Naive thymus-derived CD4-positive, alpha-beta T cell (primary cell): Measurements from ENCODE around the gene MEX3D. TPM values are rescaled to one million over a fixed set of nuclear protein-coding genes. Genes with fewer than 3 reads are reported as not detected.
A peak's percentile ranks its signal among the peaks of the same experiment; 100 is the strongest.
"Not testable (repeated sequence)": the region's sequence is repeated elsewhere in the genome, so short reads cannot be mapped to it uniquely, and the experiment has no call there.

Source experiments
- ATAC-seq: fragments of 150-1000 bp; cut with Tn5 transposase; 2 replicates; pipeline ENCODE4 v1.10.0; 2021; ENCODE audit warnings: mild to moderate bottlenecking, moderate library complexity
- CTCF ChIA-PET: fragments of 350-600 bp; sonication (Branson Sonifier 250); formaldehyde crosslinking; loops from one replicate; lab custom pipeline; 2021; ENCODE audit warnings: antibody characterized with exemption; lab: Charles Lee
- POLR2A ChIA-PET: fragments of 350-600 bp; sonication (Branson Sonifier 250); formaldehyde crosslinking; loops from one replicate; lab custom pipeline; 2021; ENCODE audit warnings: antibody characterized with exemption, inconsistent platforms; lab: Charles Lee
- DNase-seq, 9 donors: peaks; one replicate each; pipeline versions ENCODE4 v3.0.0 to v3.0.0-alpha.2; 2020 to 2022; ENCODE audit warnings: mixed read lengths in 1 of 9
- H3K27ac ChIP-seq: one replicate; pipeline ENCODE4 v1.7.0; 2013; ENCODE audit warnings: mild to moderate bottlenecking, low read depth, low read length, moderate library complexity
- H3K27me3 ChIP-seq, 2 donors: one replicate each; pipeline ENCODE4 v1.7.0; 2013; ENCODE audit warnings: low read length in 2 of 2, mild to moderate bottlenecking in 2 of 2, moderate library complexity in 2 of 2; ENCODE audit not compliant: control insufficient read depth in 2 of 2, insufficient read depth in 2 of 2
- H3K36me3 ChIP-seq, 3 experiments: 1 replicate in 2 of 3; 2 replicates in 1 of 3; pipeline ENCODE4 v1.7.0; 2013; ENCODE audit warnings: low read length in 3 of 3, mild to moderate bottlenecking in 3 of 3, moderate library complexity in 1 of 3; ENCODE audit not compliant: insufficient read depth in 3 of 3, control insufficient read depth in 2 of 3
- H3K4me1 ChIP-seq, 2 donors: one replicate each; pipeline ENCODE4 v1.7.0; 2013; ENCODE audit warnings: low read length in 2 of 2, mild to moderate bottlenecking in 2 of 2, moderate library complexity in 1 of 2; ENCODE audit not compliant: control insufficient read depth in 2 of 2, insufficient read depth in 2 of 2
- H3K4me3 ChIP-seq: 2 replicates; pipeline ENCODE4 v1.7.0; 2013; ENCODE audit warnings: mild to moderate bottlenecking, low read length
- H3K9me3 ChIP-seq, 3 experiments: 1 replicate in 2 of 3; 2 replicates in 1 of 3; pipeline ENCODE4 v1.7.0; 2013; ENCODE audit warnings: low read length in 3 of 3; ENCODE audit not compliant: control insufficient read depth in 2 of 3
- H3K27ac Mint-ChIP-seq, 9 donors: one replicate each; pipeline ENCODE4 v1.8.0; 2020 to 2022; ENCODE audit warnings: mixed read lengths in 9 of 9, mild to moderate bottlenecking in 8 of 9, moderate library complexity in 5 of 9, inconsistent platforms in 2 of 9
- H3K27me3 Mint-ChIP-seq, 5 donors: one replicate each; pipeline ENCODE4 v1.8.0; 2021 to 2022; ENCODE audit warnings: mixed read lengths in 5 of 5, mild to moderate bottlenecking in 1 of 5
- H3K36me3 Mint-ChIP-seq, 5 donors: one replicate each; pipeline ENCODE4 v1.8.0; 2020 to 2022; ENCODE audit warnings: mixed read lengths in 5 of 5, mild to moderate bottlenecking in 3 of 5, inconsistent platforms in 1 of 5
- H3K4me1 Mint-ChIP-seq, 7 donors: one replicate each; pipeline ENCODE4 v1.8.0; 2020 to 2022; ENCODE audit warnings: mixed read lengths in 7 of 7, mild to moderate bottlenecking in 3 of 7, inconsistent platforms in 1 of 7
- H3K4me3 Mint-ChIP-seq, 10 donors: one replicate each; pipeline ENCODE4 v1.8.0; 2020 to 2022; ENCODE audit warnings: mild to moderate bottlenecking in 10 of 10, mixed read lengths in 10 of 10, moderate library complexity in 6 of 10, inconsistent platforms in 2 of 10
- H3K9me3 Mint-ChIP-seq, 11 donors: one replicate each; pipeline ENCODE4 v1.8.0; 2020 to 2022; ENCODE audit warnings: mixed read lengths in 11 of 11, mild to moderate bottlenecking in 4 of 11, inconsistent platforms in 1 of 11, moderate library complexity in 1 of 11
- intact Hi-C, 2 donors: fragments of 100-400 bp; cut with micrococcal nuclease; formaldehyde crosslinking; loops; one replicate each; pipeline ENCODE4 v1.15.1; 2023
- polyA plus RNA-seq, 2 donors: library from polyadenylated mRNA; unstranded; fragments of 300-500 nt; fragmentation: Illumina TruSeq; gene quantifications; one replicate each; pipeline ENCODE4 v1.2.3, GENCODE V29; 2021
- total RNA-seq, 6 experiments: library from RNA in 5 of 6; stranded (reverse) in 5 of 6; gene quantifications; 1 replicate in 5 of 6; 2 replicates in 1 of 6; pipeline ENCODE4 v1.2.3 and lab custom pipeline; 2021 to 2026

MEX3D gene
- total and polyA plus RNA-seq, 7 experiments from 2014 or later: 2.1 to 8.3 (median 2.3) TPM; not detected in 2

GRCh38 chr19:1520203-1520780, 47.8 kb downstream of the MEX3D start:
- intact Hi-C loops: no loop called here
- H3K4me3 ChIP-seq: no peak overlapping the region
- ChIA-PET POLR2A (no interaction called here), CTCF (no interaction called here)
- no peaks in the 10 kb centered on the region for H3K36me3 ChIP-seq
- H3K4me1 ChIP-seq: no peaks in the 10 kb centered on the region
- ATAC-seq: no peak
- Mint-ChIP-seq H3K4me1 (peaks cover 0 to 9% (median 8%) of the 10 kb centered on the region in 7 donors), H3K9me3 (peaks cover 0 to 4% (median 0%) of the 10 kb centered on the region in 11 donors), H3K36me3 (peaks cover 0 to 4% (median 0%) of the 10 kb centered on the region in 5 donors), H3K27ac (no peak overlapping the region), H3K4me3 (no peak overlapping the region), H3K27me3 (peaks cover 10 to 21% (median 17%) of the 10 kb centered on the region in 5 donors)
- no peaks in the 10 kb centered on the region for H3K9me3 ChIP-seq
- no peaks in the 10 kb centered on the region for H3K27me3 ChIP-seq
- no peak overlapping the region for H3K27ac ChIP-seq
- DNase-seq: no peak

GRCh38 chr19:1519802-1520201, 48.3 kb downstream of the MEX3D start:
- H3K4me1 Mint-ChIP-seq, CTCF ChIA-PET: not testable (repeated sequence)

GRCh38 chr19:1518471-1518870, 49.7 kb downstream of the MEX3D start:
- intact Hi-C loops: loop anchor here in 1 of 2 donors (10.0 kb wide), 1 partner anchor 74 kb away; no protein-coding TSS in a partner anchor
- no peaks in the 10 kb centered on the region for H3K27me3 ChIP-seq

More at GRCh38 chr19:1519802-1520201, 48.3 kb downstream of the MEX3D start:
- H3K36me3 Mint-ChIP-seq, H3K4me3 Mint-ChIP-seq, DNase-seq, H3K9me3 Mint-ChIP-seq, H3K9me3 ChIP-seq, ATAC-seq, H3K27ac Mint-ChIP-seq, H3K4me3 ChIP-seq, POLR2A ChIA-PET, H3K4me1 ChIP-seq, H3K27me3 ChIP-seq, H3K36me3 ChIP-seq, H3K27ac ChIP-seq: not testable (repeated sequence)
- intact Hi-C loops: loop anchor here in 1 of 2 donors (10.0 kb wide), 1 partner anchor 75 kb away; no protein-coding TSS in a partner anchor
- H3K27me3 Mint-ChIP-seq: peaks cover 6 to 18% (median 13%) of the 10 kb centered on the region in 5 donors

GRCh38 chr19:1516395-1516753, 51.8 kb downstream of the MEX3D start:
- CTCF ChIA-PET: interaction anchor here (1.1 kb wide), 1 partner anchor 72 kb away, joined by 3 read pairs; no protein-coding TSS in a partner anchor
- no peak overlapping the region for H3K4me3 Mint-ChIP-seq
- peaks cover 0 to 13% of the 10 kb centered on the region in 2 donors for H3K4me1 ChIP-seq

More at GRCh38 chr19:1518471-1518870, 49.7 kb downstream of the MEX3D start:
- Mint-ChIP-seq H3K27ac (no peak overlapping the region), H3K27me3 (peaks cover 0 to 13% (median 6%) of the 10 kb centered on the region in 5 donors), H3K9me3 (peaks cover 0 to 4% (median 0%) of the 10 kb centered on the region in 11 donors), H3K4me3 (no peak overlapping the region), H3K36me3 (no peaks in the 10 kb centered on the region), H3K4me1 (peaks cover 0 to 2% (median 0%) of the 10 kb centered on the region in 7 donors)
- no peak overlapping the region for H3K27ac ChIP-seq
- no peak for DNase-seq
- no peak overlapping the region for H3K4me3 ChIP-seq
- POLR2A ChIA-PET: no interaction called here
- H3K4me1 ChIP-seq: no peaks in the 10 kb centered on the region
- ATAC-seq: no peak
- CTCF ChIA-PET: no interaction called here
- H3K9me3 ChIP-seq: no peaks in the 10 kb centered on the region
- H3K36me3 ChIP-seq: no peaks in the 10 kb centered on the region

GRCh38 chr19:1514986-1515721, 53.0 kb downstream of the MEX3D start:
- DNase-seq (no peak), ATAC-seq (no peak)
- intact Hi-C loops: loop anchor here (1.0 to 10.0 kb wide), 3 partner anchors 12 to 236 kb away; no protein-coding TSS in a partner anchor
- H3K4me3 Mint-ChIP-seq: no peak overlapping the region
- H3K4me1 Mint-ChIP-seq: peaks cover 0 to 19% (median 12%) of the 10 kb centered on the region in 7 donors
- peaks cover 0 to 14% (median 0%) of the 10 kb centered on the region in 5 donors for H3K27me3 Mint-ChIP-seq
- Histone ChIP-seq H3K36me3 (no peaks in the 10 kb centered on the region), H3K27ac (no peak overlapping the region), H3K27me3 (no peaks in the 10 kb centered on the region), H3K4me1 (peaks cover 0 to 13% of the 10 kb centered on the region in 2 donors), H3K9me3 (no peaks in the 10 kb centered on the region), H3K4me3 (no peak overlapping the region)
- ChIA-PET POLR2A (no interaction called here), CTCF (no interaction called here)
- H3K36me3 Mint-ChIP-seq: no peaks in the 10 kb centered on the region
- H3K9me3 Mint-ChIP-seq: peaks cover 0 to 4% (median 0%) of the 10 kb centered on the region in 11 donors
- H3K27ac Mint-ChIP-seq: no peak overlapping the region

More at GRCh38 chr19:1516395-1516753, 51.8 kb downstream of the MEX3D start:
- H3K36me3 Mint-ChIP-seq: no peaks in the 10 kb centered on the region
- POLR2A ChIA-PET: no interaction called here
- intact Hi-C loops: loop anchor here in 1 of 2 donors (10.0 kb wide), 1 partner anchor 72 kb away; no protein-coding TSS in a partner anchor
- H3K36me3 ChIP-seq: no peaks in the 10 kb centered on the region
- H3K9me3 ChIP-seq: no peaks in the 10 kb centered on the region
- no peak for ATAC-seq
- H3K27me3 ChIP-seq: no peaks in the 10 kb centered on the region
- peaks cover 0 to 6% (median 0%) of the 10 kb centered on the region in 5 donors for H3K27me3 Mint-ChIP-seq
- no peak for DNase-seq
- no peak overlapping the region for H3K27ac ChIP-seq
- no peak overlapping the region for H3K27ac Mint-ChIP-seq
- no peak overlapping the region for H3K4me3 ChIP-seq
- H3K9me3 Mint-ChIP-seq: peaks cover 0 to 4% (median 0%) of the 10 kb centered on the region in 11 donors
- peaks cover 0 to 10% (median 6%) of the 10 kb centered on the region in 7 donors for H3K4me1 Mint-ChIP-seq

- intact Hi-C loops: loop anchor here (1.0 to 10.0 kb wide), 3 partner anchors 11 to 235 kb away; no protein-coding TSS in a partner anchor
- CTCF ChIA-PET: no interaction called here
- H3K4me3 Mint-ChIP-seq: peak overlapping the region in 4 of 10 donors; percentile 17 to 62 (median 31)
Measured at GRCh38 chr19:1514295-1514661, 53.8 kb downstream of the MEX3D start.

More at GRCh38 chr19:1514295-1514661, 53.8 kb downstream of the MEX3D start:
- H3K9me3 Mint-ChIP-seq: peaks cover 0 to 4% (median 0%) of the 10 kb centered on the region in 11 donors
- H3K27ac Mint-ChIP-seq: no peak overlapping the region
- ATAC-seq (no peak), DNase-seq (no peak)
- H3K27me3 ChIP-seq: no peaks in the 10 kb centered on the region
- H3K4me1 Mint-ChIP-seq: peaks cover 0 to 26% (median 13%) of the 10 kb centered on the region in 7 donors
- H3K27ac ChIP-seq: no peak overlapping the region
- peaks cover 0 to 20% (median 0%) of the 10 kb centered on the region in 5 donors for H3K27me3 Mint-ChIP-seq
- POLR2A ChIA-PET: no interaction called here
- H3K4me3 ChIP-seq: no peak overlapping the region
- peaks cover 0 to 13% of the 10 kb centered on the region in 2 donors for H3K4me1 ChIP-seq
- no peaks in the 10 kb centered on the region for H3K36me3 ChIP-seq
- H3K9me3 ChIP-seq: no peaks in the 10 kb centered on the region
- H3K36me3 Mint-ChIP-seq: no peaks in the 10 kb centered on the region
